ENCODE data around the gene SLC35A3.
"Not testable (repeated sequence)": the region's sequence is repeated elsewhere in the genome, so short reads cannot be mapped to it uniquely, and the experiment has no call there.

Gene SLC35A3

GRCh38 chr1:99975529-99975928 lies 5.7 kb downstream of the SLC35A3 start:
- peaks cover 19% of the 10 kb centered on the region for H3K36me3 ChIP-seq (ENCODE audit: insufficient read depth, insufficient read length, low read length)
- no peaks in the 10 kb centered on the region for H3K9me3 ChIP-seq (ENCODE audit: insufficient read depth, low read length)
- TF ChIP-seq YY1 (IDR thresholded peaks at IDR 0.05; ENCODE audit: insufficient read depth, insufficient read length) (no peak), ZNF274 (IDR thresholded peaks at IDR 0.05; ENCODE audit: low read depth, low read length) (no peak), SUZ12 (IDR thresholded peaks at IDR 0.05; ENCODE audit: extremely low read depth, insufficient read depth, insufficient read length) (no peak)
- no peak for DNase-seq (ENCODE audit: low read depth, low spot score)
- H3K27me3 ChIP-seq (ENCODE audit: insufficient read depth, insufficient read length): no peaks in the 10 kb centered on the region
- H3K4me1 ChIP-seq (ENCODE audit: insufficient read depth, insufficient read length): no peaks in the 10 kb centered on the region
- H3K9ac ChIP-seq (ENCODE audit: insufficient read length, low read depth): no peak overlapping the region
- no peak overlapping the region for H3K4me3 ChIP-seq (ENCODE audit: insufficient read length, low read depth)

- DNase-seq (ENCODE audit: low read depth, low spot score); H3K27me3 ChIP-seq (ENCODE audit: insufficient read depth, insufficient read length); H3K9ac ChIP-seq (ENCODE audit: insufficient read length, low read depth); H3K4me1 ChIP-seq (ENCODE audit: insufficient read depth, insufficient read length); H3K9me3 ChIP-seq (ENCODE audit: insufficient read depth, low read length); H3K4me3 ChIP-seq (ENCODE audit: insufficient read length, low read depth): not testable (repeated sequence)
- H3K36me3 ChIP-seq (ENCODE audit: insufficient read depth, insufficient read length, low read length): peaks cover 18% of the 10 kb centered on the region
These were observed 7.5 kb downstream of the SLC35A3 start for GRCh38 chr1:99977326-99977725.

GRCh38 chr1:99978218-99978617 lies 8.4 kb downstream of the SLC35A3 start:
- Histone ChIP-seq H3K27me3 (ENCODE audit: insufficient read depth, insufficient read length) (no peaks in the 10 kb centered on the region), H3K9me3 (ENCODE audit: insufficient read depth, low read length) (no peaks in the 10 kb centered on the region), H3K4me3 (ENCODE audit: insufficient read length, low read depth) (no peak overlapping the region), H3K4me1 (ENCODE audit: insufficient read depth, insufficient read length) (no peaks in the 10 kb centered on the region), H3K9ac (ENCODE audit: insufficient read length, low read depth) (no peak overlapping the region), H3K36me3 (ENCODE audit: insufficient read depth, insufficient read length, low read length) (peaks cover 18% of the 10 kb centered on the region)
- DNase-seq (ENCODE audit: low read depth, low spot score): no peak
- TF ChIP-seq ZNF274 (IDR thresholded peaks at IDR 0.05; ENCODE audit: low read depth, low read length) (no peak), SUZ12 (IDR thresholded peaks at IDR 0.05; ENCODE audit: extremely low read depth, insufficient read depth, insufficient read length) (no peak), YY1 (IDR thresholded peaks at IDR 0.05; ENCODE audit: insufficient read depth, insufficient read length) (no peak)

GRCh38 chr1:99979091-99979490 lies 9.3 kb downstream of the SLC35A3 start:
- Histone ChIP-seq H3K36me3 (ENCODE audit: insufficient read depth, insufficient read length, low read length) (peaks cover 17% of the 10 kb centered on the region), H3K9me3 (ENCODE audit: insufficient read depth, low read length) (no peaks in the 10 kb centered on the region), H3K9ac (ENCODE audit: insufficient read length, low read depth) (no peak overlapping the region), H3K4me1 (ENCODE audit: insufficient read depth, insufficient read length) (no peaks in the 10 kb centered on the region), H3K4me3 (ENCODE audit: insufficient read length, low read depth) (no peak overlapping the region), H3K27me3 (ENCODE audit: insufficient read depth, insufficient read length) (no peaks in the 10 kb centered on the region)
- TF ChIP-seq SUZ12 (IDR thresholded peaks at IDR 0.05; ENCODE audit: extremely low read depth, insufficient read depth, insufficient read length) (no peak), YY1 (IDR thresholded peaks at IDR 0.05; ENCODE audit: insufficient read depth, insufficient read length) (no peak), ZNF274 (IDR thresholded peaks at IDR 0.05; ENCODE audit: low read depth, low read length) (no peak)
- DNase-seq (ENCODE audit: low read depth, low spot score): no peak

DNA sequence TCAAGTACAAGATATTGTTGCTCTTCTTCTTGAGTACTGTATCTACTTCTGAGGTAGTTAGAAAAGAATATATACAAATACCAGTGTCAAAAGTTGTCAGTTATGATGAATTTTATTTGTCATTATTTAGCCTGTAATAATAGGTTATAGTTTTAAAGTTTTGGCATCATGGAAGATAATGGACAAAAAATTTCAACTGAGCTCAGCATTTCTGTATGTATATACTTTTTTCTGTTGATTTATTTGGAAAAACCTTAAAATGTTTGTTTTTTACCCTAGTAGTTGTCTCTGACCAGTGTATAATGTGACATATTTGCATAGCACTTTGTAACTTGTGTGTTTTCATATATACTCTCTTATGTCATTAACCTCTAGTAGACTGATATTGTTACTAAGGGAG lies 11.1 kb downstream of the SLC35A3 start:
- H3K36me3 ChIP-seq (ENCODE audit: insufficient read depth, insufficient read length, low read length): no peaks in the 10 kb centered on the region
- no peak overlapping the region for H3K4me3 ChIP-seq (ENCODE audit: insufficient read length, low read depth)
- no peaks in the 10 kb centered on the region for H3K9me3 ChIP-seq (ENCODE audit: insufficient read depth, low read length)
- no peak overlapping the region for H3K9ac ChIP-seq (ENCODE audit: insufficient read length, low read depth)
- DNase-seq (ENCODE audit: low read depth, low spot score): no peak
- no peaks in the 10 kb centered on the region for H3K4me1 ChIP-seq (ENCODE audit: insufficient read depth, insufficient read length)
- TF ChIP-seq SUZ12 (IDR thresholded peaks at IDR 0.05; ENCODE audit: extremely low read depth, insufficient read depth, insufficient read length): no peak
- H3K27me3 ChIP-seq (ENCODE audit: insufficient read depth, insufficient read length): no peaks in the 10 kb centered on the region

GRCh38 chr1:99986656-99987225 lies 16.9 kb downstream of the SLC35A3 start:
- Histone ChIP-seq H3K36me3 (ENCODE audit: insufficient read depth, insufficient read length, low read length) (no peaks in the 10 kb centered on the region), H3K27me3 (ENCODE audit: insufficient read depth, insufficient read length) (no peaks in the 10 kb centered on the region), H3K4me3 (ENCODE audit: insufficient read length, low read depth) (no peak overlapping the region), H3K4me1 (ENCODE audit: insufficient read depth, insufficient read length) (no peaks in the 10 kb centered on the region), H3K9ac (ENCODE audit: insufficient read length, low read depth) (no peak overlapping the region), H3K9me3 (ENCODE audit: insufficient read depth, low read length) (peaks cover 4% of the 10 kb centered on the region)
- no peak for DNase-seq (ENCODE audit: low read depth, low spot score)
- TF ChIP-seq YY1 (IDR thresholded peaks at IDR 0.05; ENCODE audit: insufficient read depth, insufficient read length) (no peak), ZNF274 (IDR thresholded peaks at IDR 0.05; ENCODE audit: low read depth, low read length) (no peak), SUZ12 (IDR thresholded peaks at IDR 0.05; ENCODE audit: extremely low read depth, insufficient read depth, insufficient read length) (no peak)

DNA sequence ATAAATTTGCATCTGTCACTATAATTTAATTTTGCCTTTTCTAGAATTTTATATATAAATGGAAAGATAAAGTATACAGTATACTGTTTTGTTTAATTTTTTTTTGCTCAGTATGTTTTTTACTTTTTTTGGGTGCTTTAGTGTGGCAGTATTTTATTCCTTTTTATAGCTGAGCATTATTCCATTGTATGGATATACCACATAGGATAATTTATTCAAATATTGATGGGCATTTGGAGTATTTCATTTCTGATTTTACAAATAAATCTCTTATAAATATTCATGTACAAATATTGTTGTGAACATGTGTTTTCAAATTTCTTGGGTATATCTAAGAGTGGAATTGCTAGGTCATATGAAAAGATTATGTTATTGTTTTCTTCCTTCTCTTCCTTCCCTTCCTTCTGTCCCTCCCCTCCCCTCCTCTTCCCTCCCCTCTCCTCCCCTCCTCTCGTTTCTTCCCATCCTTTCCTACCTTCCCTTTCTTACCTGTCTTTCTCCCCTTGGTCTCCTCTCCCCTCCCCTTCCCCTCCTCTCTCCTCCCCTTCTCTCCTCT lies 18.5 kb downstream of the SLC35A3 start:
- H3K27me3 ChIP-seq (ENCODE audit: insufficient read depth, insufficient read length): no peaks in the 10 kb centered on the region
- H3K9ac ChIP-seq (ENCODE audit: insufficient read length, low read depth): no peak overlapping the region
- no peaks in the 10 kb centered on the region for H3K4me1 ChIP-seq (ENCODE audit: insufficient read depth, insufficient read length)
- DNase-seq (ENCODE audit: low read depth, low spot score): no peak
- H3K9me3 ChIP-seq (ENCODE audit: insufficient read depth, low read length): peaks cover 13% of the 10 kb centered on the region
- TF ChIP-seq SUZ12 (IDR thresholded peaks at IDR 0.05; ENCODE audit: extremely low read depth, insufficient read depth, insufficient read length) (no peak), ZNF274 (IDR thresholded peaks at IDR 0.05; ENCODE audit: low read depth, low read length) (no peak), YY1 (IDR thresholded peaks at IDR 0.05; ENCODE audit: insufficient read depth, insufficient read length) (no peak)
- no peaks in the 10 kb centered on the region for H3K36me3 ChIP-seq (ENCODE audit: insufficient read depth, insufficient read length, low read length)
- H3K4me3 ChIP-seq (ENCODE audit: insufficient read length, low read depth): no peak overlapping the region

Measured in NT2/D1 (cell line).